ENCODE data around the gene TMPRSS9.

DNA sequence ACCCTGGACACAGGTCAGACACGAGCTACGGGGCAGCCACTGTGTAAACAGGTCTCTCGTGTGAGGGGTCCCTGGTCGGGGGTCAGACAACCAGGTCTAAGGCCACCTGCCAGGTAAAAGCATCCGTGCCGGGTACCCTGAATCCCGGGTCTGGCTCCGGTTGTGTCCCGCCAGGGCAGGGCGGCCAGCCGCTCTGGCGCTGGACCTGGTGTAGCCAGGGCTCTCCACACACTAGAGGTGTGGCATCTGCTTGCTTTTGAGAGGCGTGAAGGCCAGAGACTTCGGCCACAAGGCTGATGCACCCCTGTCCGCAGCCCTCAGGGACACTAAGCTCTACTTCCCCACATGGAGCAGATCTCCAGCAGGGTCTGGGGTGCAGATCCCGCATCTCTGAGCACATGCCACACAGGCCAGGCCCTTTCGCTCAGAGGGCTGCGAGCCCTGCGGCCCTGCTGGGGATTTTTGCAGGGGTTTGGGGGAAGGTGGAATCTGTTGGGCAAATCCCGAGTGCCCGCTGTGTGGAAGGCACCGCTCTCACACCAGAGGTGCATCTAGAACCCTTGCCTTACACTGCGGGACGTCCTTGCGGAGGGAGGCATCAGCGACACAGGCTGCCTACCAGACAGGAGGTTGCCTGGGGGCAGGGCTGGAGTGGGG, 81.2 kb downstream of the TMPRSS9 start:
- TF ChIP-seq POLR2A (IDR thresholded peaks at IDR 0.05; ENCODE audit: low read depth, low read length) (no peak), TAF1 (IDR thresholded peaks at IDR 0.05; ENCODE audit: low read depth, low read length) (no peak), POLR2AphosphoS5 (IDR thresholded peaks at IDR 0.05; ENCODE audit: low read depth, low read length) (no peak), PAX5 (IDR thresholded peaks at IDR 0.05; ENCODE audit: insufficient read depth, low read length, severe bottlenecking) (no peak), SPI1 (IDR thresholded peaks at IDR 0.05; ENCODE audit: low read depth, low read length) (no peak)

All from GM12891 (cell line).